ENCODE measurements around the gene GPER1.

DNA sequence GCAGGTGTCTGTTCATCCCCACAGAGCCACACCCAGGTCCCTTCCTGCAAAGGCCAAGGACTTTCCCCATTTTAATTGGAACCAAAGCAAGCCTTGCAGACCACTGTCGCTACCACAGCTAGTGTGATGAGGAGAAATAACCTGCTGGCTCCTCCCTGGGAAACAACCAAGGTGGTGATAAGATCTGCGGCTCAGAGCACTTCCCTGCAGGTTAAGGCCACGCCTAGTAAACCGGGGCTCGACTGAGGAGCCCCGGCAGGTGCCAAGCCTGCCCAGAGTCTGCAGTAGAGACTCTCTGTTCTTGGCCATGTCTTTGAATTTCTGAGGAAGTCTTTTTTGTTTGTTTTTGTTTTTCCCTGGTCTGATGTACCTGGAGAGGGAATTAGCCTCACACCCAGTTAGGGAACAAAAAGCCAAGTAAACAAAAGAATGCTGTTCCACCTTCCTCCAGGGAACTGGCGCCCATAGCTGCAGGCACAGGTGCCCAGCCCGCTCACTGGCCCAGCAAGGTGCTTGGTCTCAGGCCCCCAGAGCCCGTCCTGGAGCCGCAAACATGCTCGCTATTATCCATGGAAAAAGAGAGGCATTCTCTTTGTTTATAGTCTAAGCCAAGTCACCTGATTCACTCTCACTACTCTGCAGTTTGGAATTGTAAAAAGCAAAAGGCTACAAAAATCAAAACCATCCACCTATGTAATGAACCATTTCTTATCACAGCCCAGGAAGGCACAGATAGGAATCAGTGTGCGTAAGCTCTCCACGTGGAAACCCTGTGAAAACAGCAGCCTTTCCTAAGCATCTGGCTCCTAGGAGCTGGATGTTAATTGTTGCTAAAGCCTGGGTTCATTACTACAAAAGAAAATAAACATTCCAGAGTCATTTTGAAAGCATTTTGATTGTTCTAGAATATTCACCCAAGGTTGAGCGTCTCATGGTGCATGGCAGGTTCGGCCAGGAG is 40.9 kb upstream of the GPER1 start:
- TF ChIP-seq CTCF (conservative IDR thresholded peaks at IDR 0.05; ENCODE audit: low read length) (no peak), EZH2phosphoT487 (IDR thresholded peaks at IDR 0.05; ENCODE audit: borderline replicate concordance, low read depth, low read length) (no peak)

Data from OCI-LY7 (cell line).